ENCODE measurements around the gene CAPG. TPM values are rescaled to one million over a fixed set of nuclear protein-coding genes. Genes with fewer than 3 reads are reported as not detected.
A peak's percentile ranks its signal among the peaks of the same experiment; 100 is the strongest.

Gene CAPG
- total and polyA plus RNA-seq, 10 of the 15 experiments (the other 5 are each of a cell fraction or from before 2014, with no cell fraction given), result 26.3 to 192 (median 100) TPM

DNA sequence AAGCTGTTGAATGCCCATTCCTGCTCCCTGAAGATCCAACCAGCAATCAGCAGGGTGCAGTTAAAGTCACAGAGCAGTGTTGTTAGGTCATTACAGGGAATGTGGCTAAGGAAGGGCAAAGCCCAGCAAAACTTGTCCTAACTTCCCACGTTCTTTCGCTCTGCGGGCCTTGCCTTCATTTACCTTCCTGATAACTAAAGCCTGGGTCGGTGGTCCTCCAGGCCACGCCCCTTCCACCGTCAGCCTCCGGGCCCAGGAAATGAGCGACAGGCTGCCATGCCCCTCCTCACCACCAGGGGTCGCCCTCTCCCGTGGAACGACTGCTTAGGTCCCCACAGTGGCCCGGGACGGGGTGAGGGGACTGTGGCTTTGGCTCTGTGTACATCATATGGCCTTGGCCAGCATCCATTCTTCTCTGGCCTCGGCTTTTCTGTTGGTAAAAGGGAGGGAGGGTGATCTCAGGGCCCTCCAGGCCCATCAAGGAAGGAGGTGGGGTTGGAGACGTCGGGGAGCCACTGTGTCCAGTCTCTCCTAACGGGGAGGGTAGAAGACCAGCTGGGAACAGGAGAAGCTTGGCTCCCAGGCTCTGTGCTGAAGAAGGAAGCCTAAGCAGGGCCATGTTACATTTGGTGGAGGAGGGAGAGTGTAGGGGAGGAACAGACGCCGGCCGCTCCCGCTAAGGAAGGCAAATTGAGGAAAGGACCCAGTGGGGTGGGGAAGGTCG lies 10.5 kb upstream of the CAPG start (continued):
- TF ChIP-seq MLLT1 (IDR thresholded peaks at IDR 0.05) (peak; percentile 51; the same call in 1 of the 2 replicates), NRF1 (conservative IDR thresholded peaks at IDR 0.05; ENCODE audit: low read depth, low read length) (no peak), HCFC1 (IDR thresholded peaks at IDR 0.05; ENCODE audit: low read length) (0 out of 2 replicates have a peak, but pooled peaks have one; percentile 22), NBN (IDR thresholded peaks at IDR 0.05) (0 out of 2 replicates have a peak, but pooled peaks have one; percentile 32), IKZF2 (IDR thresholded peaks at IDR 0.05) (no peak), EGR1 (IDR thresholded peaks at IDR 0.05; ENCODE audit: borderline replicate concordance in 1 of 2, low read depth in 2 of 2, low read length in 2 of 2) (no peak), BRCA1 (IDR thresholded peaks at IDR 0.05; ENCODE audit: low read depth, low read length) (no peak), IRF4 (IDR thresholded peaks at IDR 0.05; ENCODE audit: low read depth, low read length) (no peak), RB1 (IDR thresholded peaks at IDR 0.05; ENCODE audit: borderline replicate concordance) (peak; percentile 81; the same call in 1 of the 2 replicates), CHD2 (IDR thresholded peaks at IDR 0.05; ENCODE audit: borderline replicate concordance, low read depth, low read length) (0 out of 2 replicates have a peak, but pooled peaks have one; percentile 29), POLR2AphosphoS5 (IDR thresholded peaks at IDR 0.05; ENCODE audit: low read length) (no peak), GATAD2B (conservative IDR thresholded peaks at IDR 0.05; ENCODE audit: low read depth) (peak; percentile 71; the same call in 1 of the 2 replicates), SIX5 (IDR thresholded peaks at IDR 0.05; ENCODE audit: low read depth, low read length, severe bottlenecking) (no peak), KLF5 (IDR thresholded peaks at IDR 0.05; ENCODE audit: partially characterized antibody) (peak; percentile 48), STAT1 (conservative IDR thresholded peaks at IDR 0.05) (0 out of 2 replicates have a peak, but pooled peaks have one; percentile 58), NR2F1 (conservative IDR thresholded peaks at IDR 0.05) (no peak), YBX1 (IDR thresholded peaks at IDR 0.05) (no peak), GABPA (IDR thresholded peaks at IDR 0.05; ENCODE audit: low read depth) (no peak), PAX8 (IDR thresholded peaks at IDR 0.05) (no peak), ZNF217 (IDR thresholded peaks at IDR 0.05) (no peak), RUNX3 (IDR thresholded peaks at IDR 0.05; ENCODE audit: low read length) (peak; percentile 36; the same call in 1 of the 2 replicates), USF2 (IDR thresholded peaks at IDR 0.05; ENCODE audit: borderline replicate concordance, low read depth, low read length) (no peak), POLR2A (IDR thresholded peaks at IDR 0.05; ENCODE audit: low read depth, low read length) (peak; percentile 33; the same call in 1 of the 2 replicates), RAD51 (IDR thresholded peaks at IDR 0.05) (no peak)
- TF ChIP-seq, protein P1, sequence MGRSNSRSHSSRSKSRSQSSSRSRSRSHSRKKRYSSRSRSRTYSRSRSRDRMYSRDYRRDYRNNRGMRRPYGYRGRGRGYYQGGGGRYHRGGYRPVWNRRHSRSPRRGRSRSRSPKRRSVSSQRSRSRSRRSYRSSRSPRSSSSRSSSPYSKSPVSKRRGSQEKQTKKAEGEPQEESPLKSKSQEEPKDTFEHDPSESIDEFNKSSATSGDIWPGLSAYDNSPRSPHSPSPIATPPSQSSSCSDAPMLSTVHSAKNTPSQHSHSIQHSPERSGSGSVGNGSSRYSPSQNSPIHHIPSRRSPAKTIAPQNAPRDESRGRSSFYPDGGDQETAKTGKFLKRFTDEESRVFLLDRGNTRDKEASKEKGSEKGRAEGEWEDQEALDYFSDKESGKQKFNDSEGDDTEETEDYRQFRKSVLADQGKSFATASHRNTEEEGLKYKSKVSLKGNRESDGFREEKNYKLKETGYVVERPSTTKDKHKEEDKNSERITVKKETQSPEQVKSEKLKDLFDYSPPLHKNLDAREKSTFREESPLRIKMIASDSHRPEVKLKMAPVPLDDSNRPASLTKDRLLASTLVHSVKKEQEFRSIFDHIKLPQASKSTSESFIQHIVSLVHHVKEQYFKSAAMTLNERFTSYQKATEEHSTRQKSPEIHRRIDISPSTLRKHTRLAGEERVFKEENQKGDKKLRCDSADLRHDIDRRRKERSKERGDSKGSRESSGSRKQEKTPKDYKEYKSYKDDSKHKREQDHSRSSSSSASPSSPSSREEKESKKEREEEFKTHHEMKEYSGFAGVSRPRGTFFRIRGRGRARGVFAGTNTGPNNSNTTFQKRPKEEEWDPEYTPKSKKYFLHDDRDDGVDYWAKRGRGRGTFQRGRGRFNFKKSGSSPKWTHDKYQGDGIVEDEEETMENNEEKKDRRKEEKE (IDR thresholded peaks at IDR 0.05), result no peak
- TF ChIP-seq, protein P2, sequence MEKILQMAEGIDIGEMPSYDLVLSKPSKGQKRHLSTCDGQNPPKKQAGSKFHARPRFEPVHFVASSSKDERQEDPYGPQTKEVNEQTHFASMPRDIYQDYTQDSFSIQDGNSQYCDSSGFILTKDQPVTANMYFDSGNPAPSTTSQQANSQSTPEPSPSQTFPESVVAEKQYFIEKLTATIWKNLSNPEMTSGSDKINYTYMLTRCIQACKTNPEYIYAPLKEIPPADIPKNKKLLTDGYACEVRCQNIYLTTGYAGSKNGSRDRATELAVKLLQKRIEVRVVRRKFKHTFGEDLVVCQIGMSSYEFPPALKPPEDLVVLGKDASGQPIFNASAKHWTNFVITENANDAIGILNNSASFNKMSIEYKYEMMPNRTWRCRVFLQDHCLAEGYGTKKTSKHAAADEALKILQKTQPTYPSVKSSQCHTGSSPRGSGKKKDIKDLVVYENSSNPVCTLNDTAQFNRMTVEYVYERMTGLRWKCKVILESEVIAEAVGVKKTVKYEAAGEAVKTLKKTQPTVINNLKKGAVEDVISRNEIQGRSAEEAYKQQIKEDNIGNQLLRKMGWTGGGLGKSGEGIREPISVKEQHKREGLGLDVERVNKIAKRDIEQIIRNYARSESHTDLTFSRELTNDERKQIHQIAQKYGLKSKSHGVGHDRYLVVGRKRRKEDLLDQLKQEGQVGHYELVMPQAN (conservative IDR thresholded peaks at IDR 0.05), result no peak
